ENCODE data around the gene C1orf50. TPM values are rescaled to one million over a fixed set of nuclear protein-coding genes. Genes with fewer than 3 reads are reported as not detected.

Gene C1orf50
- total RNA-seq, 1 donor from 2014 or later: 6.1 TPM

DNA sequence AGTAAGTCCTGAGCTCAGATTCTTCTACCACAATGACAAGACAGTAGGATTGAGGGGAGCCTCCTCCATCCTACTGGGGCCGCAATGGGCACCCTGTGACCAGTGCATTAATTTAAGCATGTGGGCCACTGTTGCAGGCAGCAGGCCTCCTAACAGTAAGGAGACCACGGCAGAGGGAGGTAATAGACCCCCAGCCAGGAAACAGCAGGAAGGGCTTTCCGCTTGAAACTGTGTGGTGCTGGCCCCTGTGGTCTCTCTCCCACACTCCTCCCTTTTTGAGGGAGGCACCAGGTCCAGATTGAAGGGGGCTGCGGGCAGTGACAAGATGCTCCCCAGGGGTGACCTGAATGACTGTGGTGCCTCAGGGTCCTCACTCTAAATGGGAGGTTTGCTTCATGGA lies 25.3 kb upstream of the C1orf50 start:
- ATAC-seq: no peak
- intact Hi-C loops (cut with DNase I): loop anchor here (10.0 kb wide), 1 partner anchor 147 kb away; no protein-coding TSS in a partner anchor
- H3K4me1 ChIP-seq: no peaks in the 10 kb centered on the region
- no peak overlapping the region for H3K27ac ChIP-seq
- no peaks in the 10 kb centered on the region for H3K27me3 ChIP-seq
- no peaks in the 10 kb centered on the region for H3K9me3 ChIP-seq
- TF ChIP-seq, protein P1, sequence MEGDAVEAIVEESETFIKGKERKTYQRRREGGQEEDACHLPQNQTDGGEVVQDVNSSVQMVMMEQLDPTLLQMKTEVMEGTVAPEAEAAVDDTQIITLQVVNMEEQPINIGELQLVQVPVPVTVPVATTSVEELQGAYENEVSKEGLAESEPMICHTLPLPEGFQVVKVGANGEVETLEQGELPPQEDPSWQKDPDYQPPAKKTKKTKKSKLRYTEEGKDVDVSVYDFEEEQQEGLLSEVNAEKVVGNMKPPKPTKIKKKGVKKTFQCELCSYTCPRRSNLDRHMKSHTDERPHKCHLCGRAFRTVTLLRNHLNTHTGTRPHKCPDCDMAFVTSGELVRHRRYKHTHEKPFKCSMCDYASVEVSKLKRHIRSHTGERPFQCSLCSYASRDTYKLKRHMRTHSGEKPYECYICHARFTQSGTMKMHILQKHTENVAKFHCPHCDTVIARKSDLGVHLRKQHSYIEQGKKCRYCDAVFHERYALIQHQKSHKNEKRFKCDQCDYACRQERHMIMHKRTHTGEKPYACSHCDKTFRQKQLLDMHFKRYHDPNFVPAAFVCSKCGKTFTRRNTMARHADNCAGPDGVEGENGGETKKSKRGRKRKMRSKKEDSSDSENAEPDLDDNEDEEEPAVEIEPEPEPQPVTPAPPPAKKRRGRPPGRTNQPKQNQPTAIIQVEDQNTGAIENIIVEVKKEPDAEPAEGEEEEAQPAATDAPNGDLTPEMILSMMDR (IDR thresholded peaks at IDR 0.05): no peak
- DNase-seq: no peak
- H3K36me3 ChIP-seq: peaks cover 9% of the 10 kb centered on the region
- no peak overlapping the region for H3K4me3 ChIP-seq

DNA sequence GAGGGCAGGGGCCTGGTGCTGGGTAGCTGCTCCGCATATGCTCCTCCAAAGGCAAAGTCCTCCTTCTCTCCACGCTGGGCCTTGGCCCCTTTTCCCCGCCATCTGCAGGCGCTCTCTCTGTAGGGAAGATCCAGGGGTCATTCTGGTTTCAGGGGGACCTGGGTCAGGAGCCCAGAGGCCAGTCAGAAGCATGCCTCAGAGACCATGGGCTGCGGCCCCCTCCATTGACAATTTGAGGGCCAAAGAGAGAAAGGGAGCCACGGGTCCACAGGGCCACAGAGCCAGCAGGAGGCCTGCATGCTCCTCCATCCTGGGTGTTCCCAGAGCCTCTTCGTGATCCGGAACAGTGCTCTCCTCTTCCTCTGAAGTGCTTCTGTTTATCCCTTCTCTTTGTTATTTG lies 24.9 kb upstream of the C1orf50 start:
- DNase-seq (no peak), ATAC-seq (no peak)
- H3K36me3 ChIP-seq: peaks cover 9% of the 10 kb centered on the region
- H3K27me3 ChIP-seq: no peaks in the 10 kb centered on the region
- intact Hi-C loops (cut with DNase I): loop anchor here (10.0 kb wide), 1 partner anchor 147 kb away; no protein-coding TSS in a partner anchor
- H3K4me1 ChIP-seq: no peaks in the 10 kb centered on the region
- H3K9me3 ChIP-seq: no peaks in the 10 kb centered on the region
- no peak overlapping the region for H3K27ac ChIP-seq
- TF ChIP-seq, protein P1 (IDR thresholded peaks at IDR 0.05): no peak
- H3K4me3 ChIP-seq: no peak overlapping the region

DNA sequence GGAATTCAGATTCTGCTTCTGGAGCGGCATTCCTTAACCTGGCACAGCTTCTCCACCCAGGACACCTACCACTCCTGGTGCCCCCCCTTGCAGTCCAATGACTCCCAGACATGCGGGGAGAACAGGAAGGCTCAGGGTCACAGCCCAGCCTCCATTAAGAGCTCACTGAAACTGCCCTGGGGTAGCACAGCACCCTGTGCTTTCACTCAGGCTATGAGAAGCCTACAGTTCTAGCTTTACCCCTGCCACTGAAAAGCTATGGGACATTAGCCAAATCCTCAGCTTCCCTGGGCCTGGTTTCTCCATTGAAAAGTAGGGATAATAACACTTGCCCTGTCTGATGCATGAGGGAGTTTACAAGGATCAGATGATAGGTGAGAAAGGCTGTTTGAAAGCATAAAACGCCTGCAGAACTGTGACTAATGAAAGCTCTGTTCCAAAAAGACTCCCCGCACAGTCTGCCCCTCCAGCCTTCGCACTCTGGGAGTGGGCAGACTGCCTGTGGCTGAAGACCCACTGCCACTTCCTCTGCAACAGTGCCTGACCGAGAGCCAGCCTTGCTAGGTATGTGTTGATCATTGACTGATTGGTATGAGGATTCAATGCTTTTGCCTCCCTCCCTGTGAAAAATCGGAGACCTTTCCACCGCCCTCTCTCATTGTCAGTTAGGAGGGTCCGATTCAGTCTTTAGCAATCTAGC lies 24.3 kb upstream of the C1orf50 start:
- DNase-seq: no peak
- Histone ChIP-seq H3K4me3 (no peak overlapping the region), H3K4me1 (no peaks in the 10 kb centered on the region), H3K27ac (no peak overlapping the region), H3K36me3 (peaks cover 13% of the 10 kb centered on the region), H3K27me3 (no peaks in the 10 kb centered on the region), H3K9me3 (no peaks in the 10 kb centered on the region)
- intact Hi-C loops (cut with DNase I): loop anchor here (10.0 kb wide), 1 partner anchor 148 kb away; no protein-coding TSS in a partner anchor
- no peak for ATAC-seq
- TF ChIP-seq, protein P1 (IDR thresholded peaks at IDR 0.05): no peak

DNA sequence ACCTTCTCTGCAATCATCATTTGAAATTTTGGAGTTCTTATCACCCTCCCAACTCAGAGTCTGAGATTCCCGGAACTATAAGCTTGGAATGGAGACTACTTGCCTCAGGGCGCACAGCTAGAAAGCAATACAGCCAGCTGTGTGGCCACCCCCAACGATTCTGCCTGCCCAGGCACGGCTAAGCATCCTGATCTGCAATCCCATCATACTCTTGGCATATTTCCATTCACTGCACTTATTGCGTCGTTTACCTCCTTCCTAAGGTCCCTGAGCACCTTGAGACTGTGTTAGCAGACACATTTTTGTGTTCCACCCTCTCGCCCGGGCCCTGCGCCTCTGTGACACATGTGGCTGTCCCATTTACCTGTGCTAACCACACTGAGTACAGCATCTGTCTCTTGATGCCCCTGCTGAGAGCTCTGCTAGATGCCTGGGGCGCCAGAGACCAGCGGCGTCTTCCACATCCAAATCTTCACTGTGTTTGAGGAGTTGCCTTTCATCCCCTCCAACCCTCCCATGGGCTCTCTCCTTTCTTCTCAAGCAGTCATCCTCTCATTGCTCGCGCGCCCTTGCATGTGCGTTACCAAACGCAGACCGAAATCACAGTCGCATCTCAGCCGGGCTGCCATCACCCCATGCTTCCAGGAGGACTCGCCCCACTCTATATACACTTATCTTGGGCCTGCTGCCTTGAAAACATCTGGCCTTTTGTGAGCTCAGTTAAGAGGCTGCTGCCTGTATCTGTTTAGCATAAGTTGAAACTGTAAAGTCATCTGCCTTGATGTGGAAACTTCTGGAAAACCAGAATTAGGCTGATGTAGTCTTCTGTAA lies 23.5 kb upstream of the C1orf50 start:
- H3K36me3 ChIP-seq: peaks cover 19% of the 10 kb centered on the region
- H3K4me1 ChIP-seq: no peaks in the 10 kb centered on the region
- H3K27ac ChIP-seq: no peak overlapping the region
- DNase-seq (no peak), ATAC-seq (no peak)
- intact Hi-C loops (cut with DNase I): loop anchor here (10.0 kb wide), 1 partner anchor 149 kb away; no protein-coding TSS in a partner anchor
- TF ChIP-seq, protein P1 (IDR thresholded peaks at IDR 0.05): no peak
- no peak overlapping the region for H3K4me3 ChIP-seq
- no peaks in the 10 kb centered on the region for H3K9me3 ChIP-seq
- no peaks in the 10 kb centered on the region for H3K27me3 ChIP-seq

DNA sequence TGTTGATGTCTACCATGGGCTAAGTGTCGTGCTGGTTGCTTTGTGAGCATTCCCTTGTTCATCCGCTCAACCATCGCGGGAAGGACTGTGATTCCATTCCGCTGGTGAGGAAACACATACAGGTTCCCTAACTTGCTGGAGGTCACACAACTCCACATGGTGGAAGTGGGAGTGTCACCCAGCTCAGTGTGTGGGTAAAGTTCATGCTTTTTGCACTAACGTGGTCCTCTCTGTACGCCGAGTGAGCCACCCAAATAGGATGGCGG lies 23.0 kb upstream of the C1orf50 start:
- TF ChIP-seq, protein P1 (IDR thresholded peaks at IDR 0.05): no peak
- peaks cover 20% of the 10 kb centered on the region for H3K36me3 ChIP-seq
- H3K27me3 ChIP-seq: no peaks in the 10 kb centered on the region
- no peaks in the 10 kb centered on the region for H3K9me3 ChIP-seq
- intact Hi-C loops (cut with DNase I): loop anchor here (10.0 kb wide), 1 partner anchor 149 kb away; no protein-coding TSS in a partner anchor
- H3K4me3 ChIP-seq: no peak overlapping the region
- DNase-seq: no peak
- H3K4me1 ChIP-seq: no peaks in the 10 kb centered on the region
- no peak for ATAC-seq
- H3K27ac ChIP-seq: no peak overlapping the region
